ENCODE results near the gene VDR.
A peak's percentile ranks its signal among the peaks of the same experiment; 100 is the strongest.

Gene VDR

GRCh38 chr12:47927346-47927745 lies 22.6 kb upstream of the VDR start:
- DNase-seq, result no peak

GRCh38 chr12:47921907-47922306 lies 17.1 kb upstream of the VDR start:
- DNase-seq, result no peak

- DNase-seq, result no peak
Observed at GRCh38 chr12:47920913-47921312, 16.1 kb upstream of the VDR start.

- DNase-seq, result no peak
Observed at GRCh38 chr12:47913081-47913480, 8.3 kb upstream of the VDR start.

- DNase-seq, result no peak
Observed at GRCh38 chr12:47912556-47912955, 7.8 kb upstream of the VDR start.

- DNase-seq, result no peak
Observed at GRCh38 chr12:47910981-47911380, 6.2 kb upstream of the VDR start.

- DNase-seq, result no peak
Observed at GRCh38 chr12:47910486-47910885, 5.7 kb upstream of the VDR start.

- DNase-seq, result no peak
Observed at GRCh38 chr12:47909839-47910465, 5.2 kb upstream of the VDR start.

GRCh38 chr12:47908738-47909137 lies 3.9 kb upstream of the VDR start:
- no peak for DNase-seq

- DNase-seq, result no peak
Observed at GRCh38 chr12:47907851-47908454, 3.2 kb upstream of the VDR start.

GRCh38 chr12:47903927-47904712 lies 674 bp downstream of the VDR start:
- no peak for DNase-seq

GRCh38 chr12:47903151-47903611 lies 1.6 kb downstream of the VDR start:
- no peak for DNase-seq

GRCh38 chr12:47902131-47902639 lies 2.6 kb downstream of the VDR start:
- no peak for DNase-seq

- DNase-seq, result no peak
Observed at GRCh38 chr12:47901718-47902093, 3.1 kb downstream of the VDR start.

GRCh38 chr12:47901063-47901717 lies 3.6 kb downstream of the VDR start:
- DNase-seq, result no peak

- peak; percentile 29 for DNase-seq
Observed at GRCh38 chr12:47900131-47901062, 4.4 kb downstream of the VDR start.

GRCh38 chr12:47899466-47899865 lies 5.3 kb downstream of the VDR start:
- DNase-seq, result no peak

- DNase-seq, result no peak
Observed at GRCh38 chr12:47896633-47897032, 8.2 kb downstream of the VDR start.

- no peak for DNase-seq
Observed at GRCh38 chr12:47896022-47896421, 8.8 kb downstream of the VDR start.

GRCh38 chr12:47894652-47895051 lies 10.1 kb downstream of the VDR start:
- no peak for DNase-seq

GRCh38 chr12:47894068-47894467 lies 10.7 kb downstream of the VDR start:
- DNase-seq, result no peak

GRCh38 chr12:47892819-47893218 lies 12.0 kb downstream of the VDR start:
- DNase-seq, result no peak
